ENCODE measurements around the gene SCN5A.

The SCN5A gene

DNA sequence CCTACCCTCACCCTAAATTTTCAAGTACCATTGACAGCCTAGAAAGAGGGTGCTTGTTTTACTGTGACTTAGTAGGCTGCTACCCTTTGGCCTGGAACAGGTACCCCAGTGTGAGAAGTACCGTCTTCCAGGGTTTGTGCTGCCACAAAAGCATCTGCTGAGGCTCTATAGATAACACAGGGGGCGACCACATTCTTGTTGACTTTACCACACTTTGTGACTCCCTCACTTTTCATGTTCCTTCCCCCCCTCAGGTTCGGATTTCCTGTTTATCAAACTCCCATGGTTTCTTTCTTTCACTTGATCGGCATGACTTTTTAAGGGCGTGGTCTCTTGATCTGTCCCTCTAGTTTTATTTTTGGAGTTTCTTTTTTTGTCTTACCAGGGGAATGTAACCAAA is 129.8 kb downstream of the SCN5A start:
- H3K27ac Mint-ChIP-seq, result peak overlapping the region; percentile 89

DNA sequence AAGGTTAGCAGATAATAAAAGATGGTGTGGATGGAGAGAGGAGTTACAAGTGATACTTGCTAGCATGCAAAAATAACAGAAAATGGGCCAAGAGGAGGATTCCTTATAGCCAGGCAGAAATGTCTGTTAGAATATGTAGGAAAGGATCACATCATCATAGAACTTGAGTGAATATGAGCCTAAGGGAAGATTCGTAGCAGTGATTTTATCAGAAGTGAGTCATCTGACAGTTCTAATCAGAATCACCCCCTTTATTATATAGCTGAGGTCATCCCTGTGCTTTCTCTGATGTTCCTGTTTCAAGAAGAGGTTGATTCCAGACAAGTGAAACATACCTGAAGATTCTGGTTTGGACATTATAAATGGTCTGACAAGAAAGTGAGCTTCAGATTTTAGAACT is 130.5 kb downstream of the SCN5A start:
- no peaks in the 10 kb centered on the region for H3K9me3 Mint-ChIP-seq
- no peak for DNase-seq (ENCODE audit: low spot score in 2 of 2)
- peaks cover 26% of the 10 kb centered on the region for H3K4me1 Mint-ChIP-seq
- ATAC-seq, result peak; percentile 45
- peak overlapping the region; percentile 89 for H3K27ac Mint-ChIP-seq
- H3K36me3 Mint-ChIP-seq, result peaks cover 36% of the 10 kb centered on the region
- H3K4me3 Mint-ChIP-seq, result no peak overlapping the region

More for the DNA sequence above, 129.8 kb downstream of the SCN5A start:
- H3K4me3 Mint-ChIP-seq, result peak overlapping the region; percentile 5
- ATAC-seq (peak; percentile 65), DNase-seq (ENCODE audit: low spot score in 2 of 2) (no peak)
- H3K9me3 Mint-ChIP-seq, result no peaks in the 10 kb centered on the region
- H3K36me3 Mint-ChIP-seq, result peaks cover 38% of the 10 kb centered on the region
- peaks cover 26% of the 10 kb centered on the region for H3K4me1 Mint-ChIP-seq

GRCh38 chr3:38516669-38517068 is 132.8 kb downstream of the SCN5A start:
- Mint-ChIP-seq H3K4me1 (peaks cover 24% of the 10 kb centered on the region), H3K36me3 (peaks cover 14% of the 10 kb centered on the region), H3K27ac (no peak overlapping the region), H3K9me3 (no peaks in the 10 kb centered on the region), H3K4me3 (no peak overlapping the region)
- ATAC-seq, result no peak
- DNase-seq (ENCODE audit: low spot score in 2 of 2), result no peak

DNA sequence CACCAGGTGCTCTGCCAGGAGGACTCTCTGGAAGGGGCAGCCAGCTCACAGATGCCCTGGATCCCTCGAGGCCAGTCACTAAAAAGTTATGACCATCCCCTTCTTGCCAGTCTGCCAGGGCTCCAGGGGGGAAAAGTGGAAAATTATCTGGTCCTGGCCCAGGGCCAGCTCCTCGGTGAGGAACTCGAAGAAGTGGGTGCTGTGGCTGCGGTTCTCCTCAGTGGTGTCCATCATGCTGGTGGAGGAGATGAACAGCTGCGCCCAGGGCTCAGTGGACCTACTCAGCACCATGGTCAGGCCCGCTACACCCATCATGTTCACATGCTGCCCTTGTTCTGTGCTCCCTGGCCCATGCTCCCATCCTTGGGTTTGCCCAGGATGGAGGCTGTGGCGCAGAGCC is 134.1 kb downstream of the SCN5A start:
- H3K27ac Mint-ChIP-seq, result no peak overlapping the region
- H3K4me3 Mint-ChIP-seq, result no peak overlapping the region
- ATAC-seq, result no peak
- peaks cover 19% of the 10 kb centered on the region for H3K4me1 Mint-ChIP-seq
- H3K36me3 Mint-ChIP-seq, result peaks cover 13% of the 10 kb centered on the region
- DNase-seq (ENCODE audit: low spot score in 2 of 2), result no peak
- H3K9me3 Mint-ChIP-seq, result no peaks in the 10 kb centered on the region

DNA sequence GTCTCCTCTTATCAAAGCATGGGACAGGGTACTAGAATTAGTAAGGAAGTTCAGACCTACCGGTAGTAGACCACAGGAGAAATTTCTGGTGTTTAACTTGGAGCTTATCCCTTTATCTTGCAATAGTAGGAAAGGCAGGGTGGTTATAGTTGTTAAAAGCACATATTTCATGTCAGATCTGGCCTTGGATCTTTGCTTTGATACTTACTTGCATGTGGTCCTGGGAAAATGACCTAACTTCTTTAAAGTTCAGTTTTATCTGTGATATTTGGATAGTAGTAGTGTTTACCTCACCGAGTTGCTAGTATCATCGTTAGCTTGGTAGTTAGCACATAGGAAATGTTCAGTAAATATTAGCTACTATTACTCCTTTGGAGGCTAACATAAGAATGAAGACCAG is 137.9 kb downstream of the SCN5A start:
- Mint-ChIP-seq H3K4me1 (peaks cover 6% of the 10 kb centered on the region), H3K27ac (no peak overlapping the region), H3K4me3 (no peak overlapping the region), H3K9me3 (no peaks in the 10 kb centered on the region), H3K36me3 (peaks cover 50% of the 10 kb centered on the region)
- no peak for ATAC-seq
- no peak for DNase-seq (ENCODE audit: low spot score in 2 of 2)

- Mint-ChIP-seq H3K36me3 (peaks cover 60% of the 10 kb centered on the region), H3K9me3 (no peaks in the 10 kb centered on the region), H3K4me1 (peaks cover 6% of the 10 kb centered on the region), H3K27ac (no peak overlapping the region), H3K4me3 (no peak overlapping the region)
- ATAC-seq (no peak), DNase-seq (ENCODE audit: low spot score in 2 of 2) (no peak)
These were observed 138.9 kb downstream of the SCN5A start for GRCh38 chr3:38510631-38511030.

DNA sequence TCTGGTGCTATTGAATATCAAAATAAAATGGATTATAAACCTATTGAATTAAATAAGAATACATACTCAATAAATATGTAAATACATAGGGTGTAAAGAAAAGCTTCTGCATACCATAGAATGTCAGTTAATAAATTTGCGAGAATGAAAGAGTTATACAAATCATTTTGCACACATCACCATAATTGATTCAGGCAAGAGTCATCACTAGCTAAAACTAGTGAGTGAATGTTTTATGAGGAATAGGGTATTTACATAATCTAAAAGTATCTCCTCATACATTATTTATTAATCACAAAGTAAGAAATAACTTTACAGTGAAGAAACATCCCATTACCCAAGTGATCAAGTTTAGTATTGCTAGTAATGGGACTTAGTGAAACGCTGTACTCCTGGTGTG is 139.8 kb downstream of the SCN5A start:
- Mint-ChIP-seq H3K27ac (no peak overlapping the region), H3K36me3 (peaks cover 62% of the 10 kb centered on the region), H3K9me3 (no peaks in the 10 kb centered on the region), H3K4me3 (no peak overlapping the region), H3K4me1 (peaks cover 6% of the 10 kb centered on the region)
- no peak for DNase-seq (ENCODE audit: low spot score in 2 of 2)
- no peak for ATAC-seq

DNA sequence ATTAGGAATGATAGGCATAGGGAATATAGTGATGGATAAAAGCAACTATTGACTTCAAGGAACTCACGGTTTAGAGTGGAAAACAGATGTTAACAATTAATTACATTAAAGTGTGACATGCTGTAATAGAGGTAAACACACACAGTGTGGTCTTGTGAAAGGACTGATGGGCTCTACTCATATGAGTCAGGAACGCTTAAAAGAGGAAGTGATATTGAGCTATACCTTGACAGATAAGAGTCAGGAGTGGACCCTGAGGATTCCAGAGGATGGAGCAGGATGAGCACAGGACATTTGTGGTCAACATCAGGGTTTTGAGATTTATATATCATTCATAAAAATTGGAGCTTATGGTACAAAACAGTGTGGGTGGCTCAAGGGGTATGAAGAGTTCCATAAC is 142.4 kb downstream of the SCN5A start:
- Mint-ChIP-seq H3K27ac (no peak overlapping the region), H3K4me1 (peaks cover 6% of the 10 kb centered on the region), H3K36me3 (peaks cover 82% of the 10 kb centered on the region), H3K4me3 (no peak overlapping the region), H3K9me3 (no peaks in the 10 kb centered on the region)
- ATAC-seq, result no peak
- DNase-seq (ENCODE audit: low spot score in 2 of 2), result no peak

DNA sequence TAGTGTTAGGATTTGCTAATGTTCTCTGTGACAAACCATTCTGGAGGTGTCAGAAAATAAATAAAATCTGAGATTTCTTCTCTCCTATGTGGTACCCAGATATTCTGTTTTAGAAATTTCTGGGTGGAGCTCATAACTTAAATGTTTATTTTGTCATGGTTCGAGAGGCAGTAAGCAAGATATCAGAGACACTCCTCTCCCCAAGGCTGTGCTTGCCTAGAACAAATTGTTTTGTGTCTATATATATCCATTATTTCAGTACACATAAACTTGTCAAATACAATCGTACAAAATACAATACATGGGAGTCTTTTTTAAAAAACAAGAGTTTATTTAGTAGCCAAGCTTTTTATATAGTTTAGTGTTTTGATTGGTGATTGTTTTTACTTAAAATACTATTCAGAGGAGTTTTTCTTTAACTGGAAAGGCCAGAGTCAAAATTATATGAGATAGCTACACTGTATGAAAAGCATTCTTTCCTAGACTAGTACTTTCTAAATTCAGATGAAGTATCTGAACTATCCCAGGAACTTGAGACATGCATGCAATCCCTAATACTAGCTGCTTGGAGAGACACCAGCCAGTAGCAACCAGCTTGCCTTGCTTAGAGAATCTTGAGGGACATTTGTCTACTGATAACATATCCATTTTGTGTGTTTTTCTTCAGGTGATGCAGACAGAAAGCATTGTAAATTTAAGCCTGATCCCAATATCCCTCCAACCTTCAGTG is 148.6 kb downstream of the SCN5A start:
- Mint-ChIP-seq H3K36me3 (peaks cover 85% of the 10 kb centered on the region), H3K27ac (no peak overlapping the region), H3K9me3 (no peaks in the 10 kb centered on the region), H3K4me1 (peaks cover 18% of the 10 kb centered on the region), H3K4me3 (no peak overlapping the region)
- no peak for DNase-seq (ENCODE audit: low spot score in 2 of 2)
- ATAC-seq, result no peak

All from stimulated activated effector memory CD8-positive, alpha-beta T cell treated with anti-CD3 and anti-CD28 coated beads, Interleukin-12 subunit alpha, Interleukin-12 subunit beta, amount 100 ng/mL, for 72 hours (primary cell).